ENCODE results near the gene DLG2.
"Not testable (repeated sequence)": the region's sequence is repeated elsewhere in the genome, so short reads cannot be mapped to it uniquely, and the experiment has no call there.

DLG2 gene

DNA sequence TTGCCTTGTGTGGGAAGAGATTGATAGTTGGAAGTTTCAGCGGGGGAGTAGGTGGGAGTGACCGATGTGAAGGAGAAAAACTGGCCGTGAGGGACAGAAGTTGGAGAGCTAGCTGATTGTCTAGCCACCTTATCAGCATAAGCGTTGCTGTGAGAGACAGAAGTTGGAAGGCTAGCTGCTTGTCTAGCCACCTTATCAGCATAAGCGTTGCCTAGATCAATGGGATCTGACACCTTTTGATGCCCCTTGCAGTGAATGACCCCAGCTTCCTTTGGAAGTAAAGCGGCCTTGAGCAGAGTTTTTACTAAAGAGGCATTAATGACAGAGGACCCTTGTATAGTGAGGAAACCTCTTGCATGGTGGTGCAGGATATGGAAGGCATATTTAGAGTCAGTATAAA is 2183.3 kb downstream of the DLG2 start:
- not testable (repeated sequence) for H3K4me3 ChIP-seq (ENCODE audit: low read length); H3K36me3 ChIP-seq (ENCODE audit: control insufficient read depth, insufficient read depth, low read length); H3K9me3 ChIP-seq (ENCODE audit: control insufficient read depth, insufficient read depth, low read length); H3K27me3 ChIP-seq (ENCODE audit: control insufficient read depth, insufficient read depth, low read length); DNase-seq (ENCODE audit: low read depth, low spot score); H3K4me1 ChIP-seq (ENCODE audit: control insufficient read depth, insufficient read depth, low read length); H3K27ac ChIP-seq (ENCODE audit: low read length)
- WGBS (ENCODE audit: insufficient coverage, insufficient read length): no CpG with 5 or more reads among the region's 6 CpGs

- no CpG with 5 or more reads among the region's 2 CpGs for WGBS (ENCODE audit: insufficient coverage, insufficient read length)
Measured at GRCh38 chr11:83441601-83442000, 2185.5 kb downstream of the DLG2 start.

GRCh38 chr11:83441171-83441570 is 2186.0 kb downstream of the DLG2 start:
- no CpG with 5 or more reads among the region's 4 CpGs for WGBS (ENCODE audit: insufficient coverage, insufficient read length)
- Histone ChIP-seq H3K4me1 (ENCODE audit: control insufficient read depth, insufficient read depth, low read length) (no peaks in the 10 kb centered on the region), H3K27ac (ENCODE audit: low read length) (no peak overlapping the region), H3K9me3 (ENCODE audit: control insufficient read depth, insufficient read depth, low read length) (no peaks in the 10 kb centered on the region), H3K27me3 (ENCODE audit: control insufficient read depth, insufficient read depth, low read length) (no peaks in the 10 kb centered on the region), H3K36me3 (ENCODE audit: control insufficient read depth, insufficient read depth, low read length) (no peaks in the 10 kb centered on the region), H3K4me3 (ENCODE audit: low read length) (no peak overlapping the region)
- DNase-seq (ENCODE audit: low read depth, low spot score): no peak

More at GRCh38 chr11:83441601-83442000, 2185.5 kb downstream of the DLG2 start:
- no peaks in the 10 kb centered on the region for H3K4me1 ChIP-seq (ENCODE audit: control insufficient read depth, insufficient read depth, low read length)
- no peaks in the 10 kb centered on the region for H3K27me3 ChIP-seq (ENCODE audit: control insufficient read depth, insufficient read depth, low read length)
- no peaks in the 10 kb centered on the region for H3K9me3 ChIP-seq (ENCODE audit: control insufficient read depth, insufficient read depth, low read length)
- H3K27ac ChIP-seq (ENCODE audit: low read length): no peak overlapping the region
- H3K4me3 ChIP-seq (ENCODE audit: low read length): no peak overlapping the region
- H3K36me3 ChIP-seq (ENCODE audit: control insufficient read depth, insufficient read depth, low read length): no peaks in the 10 kb centered on the region
- no peak for DNase-seq (ENCODE audit: low read depth, low spot score)

GRCh38 chr11:83438438-83438837 is 2188.7 kb downstream of the DLG2 start:
- no CpG with 5 or more reads among the region's 2 CpGs for WGBS (ENCODE audit: insufficient coverage, insufficient read length)
- Histone ChIP-seq H3K9me3 (ENCODE audit: control insufficient read depth, insufficient read depth, low read length) (no peaks in the 10 kb centered on the region), H3K4me1 (ENCODE audit: control insufficient read depth, insufficient read depth, low read length) (no peaks in the 10 kb centered on the region), H3K27ac (ENCODE audit: low read length) (no peak overlapping the region), H3K27me3 (ENCODE audit: control insufficient read depth, insufficient read depth, low read length) (no peaks in the 10 kb centered on the region), H3K36me3 (ENCODE audit: control insufficient read depth, insufficient read depth, low read length) (no peaks in the 10 kb centered on the region), H3K4me3 (ENCODE audit: low read length) (no peak overlapping the region)
- DNase-seq (ENCODE audit: low read depth, low spot score): no peak

DNA sequence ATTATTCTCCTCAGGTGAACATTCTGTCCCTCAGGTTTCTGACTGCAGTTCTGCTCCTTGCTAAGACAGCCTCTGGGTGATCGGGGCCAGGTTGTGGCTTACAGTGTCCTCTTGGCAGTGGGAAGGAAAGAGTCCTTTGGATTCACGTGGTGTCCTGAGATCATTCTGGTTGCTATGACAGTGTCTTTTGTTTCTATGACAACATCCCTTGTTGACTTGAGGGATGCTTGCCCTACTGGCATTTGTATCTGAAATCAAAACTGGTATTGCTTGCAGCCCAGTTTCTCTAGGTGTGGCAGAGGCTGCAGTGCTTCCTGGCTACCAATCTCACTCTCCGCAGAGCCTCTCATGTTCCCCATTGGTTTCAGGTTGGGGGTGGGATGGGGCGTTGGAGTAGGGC is 2189.2 kb downstream of the DLG2 start:
- no peaks in the 10 kb centered on the region for H3K27me3 ChIP-seq (ENCODE audit: control insufficient read depth, insufficient read depth, low read length)
- no CpG with 5 or more reads among the region's 4 CpGs for WGBS (ENCODE audit: insufficient coverage, insufficient read length)
- no peak overlapping the region for H3K4me3 ChIP-seq (ENCODE audit: low read length)
- DNase-seq (ENCODE audit: low read depth, low spot score): no peak
- no peaks in the 10 kb centered on the region for H3K36me3 ChIP-seq (ENCODE audit: control insufficient read depth, insufficient read depth, low read length)
- no peaks in the 10 kb centered on the region for H3K9me3 ChIP-seq (ENCODE audit: control insufficient read depth, insufficient read depth, low read length)
- no peak overlapping the region for H3K27ac ChIP-seq (ENCODE audit: low read length)
- H3K4me1 ChIP-seq (ENCODE audit: control insufficient read depth, insufficient read depth, low read length): no peaks in the 10 kb centered on the region

DNA sequence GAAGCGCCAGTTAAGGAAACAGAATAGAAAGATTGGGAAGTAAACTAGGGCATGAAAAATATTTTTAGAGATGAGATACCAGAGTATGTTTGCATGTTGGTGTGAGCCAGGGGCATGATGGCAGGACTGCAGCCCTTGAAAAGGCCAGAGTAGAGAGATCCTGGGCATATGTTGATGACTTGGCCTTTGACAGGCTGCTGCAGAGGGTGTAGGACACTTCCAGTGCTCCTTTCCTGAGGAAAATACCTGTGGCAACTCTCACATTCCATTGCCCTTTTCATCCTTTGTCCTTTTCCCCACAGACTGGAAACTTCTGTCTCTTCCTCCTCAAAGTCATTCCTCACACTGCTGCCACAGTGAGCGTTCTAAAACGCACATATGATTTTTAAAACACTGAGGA is 2190.3 kb downstream of the DLG2 start:
- WGBS (ENCODE audit: insufficient coverage, insufficient read length): no CpG with 5 or more reads among the region's 3 CpGs

GRCh38 chr11:83434812-83435211 is 2192.3 kb downstream of the DLG2 start:
- H3K9me3 ChIP-seq (ENCODE audit: control insufficient read depth, insufficient read depth, low read length); DNase-seq (ENCODE audit: low read depth, low spot score); H3K36me3 ChIP-seq (ENCODE audit: control insufficient read depth, insufficient read depth, low read length); H3K27me3 ChIP-seq (ENCODE audit: control insufficient read depth, insufficient read depth, low read length); H3K27ac ChIP-seq (ENCODE audit: low read length); H3K4me1 ChIP-seq (ENCODE audit: control insufficient read depth, insufficient read depth, low read length); H3K4me3 ChIP-seq (ENCODE audit: low read length): not testable (repeated sequence)
- WGBS (ENCODE audit: insufficient coverage, insufficient read length): no CpG with 5 or more reads among the region's 6 CpGs

More for the DNA sequence above, 2190.3 kb downstream of the DLG2 start:
- H3K36me3 ChIP-seq (ENCODE audit: control insufficient read depth, insufficient read depth, low read length): no peaks in the 10 kb centered on the region
- H3K27me3 ChIP-seq (ENCODE audit: control insufficient read depth, insufficient read depth, low read length): no peaks in the 10 kb centered on the region
- DNase-seq (ENCODE audit: low read depth, low spot score): no peak
- no peak overlapping the region for H3K4me3 ChIP-seq (ENCODE audit: low read length)
- H3K27ac ChIP-seq (ENCODE audit: low read length): no peak overlapping the region
- no peaks in the 10 kb centered on the region for H3K9me3 ChIP-seq (ENCODE audit: control insufficient read depth, insufficient read depth, low read length)
- no peaks in the 10 kb centered on the region for H3K4me1 ChIP-seq (ENCODE audit: control insufficient read depth, insufficient read depth, low read length)

DNA sequence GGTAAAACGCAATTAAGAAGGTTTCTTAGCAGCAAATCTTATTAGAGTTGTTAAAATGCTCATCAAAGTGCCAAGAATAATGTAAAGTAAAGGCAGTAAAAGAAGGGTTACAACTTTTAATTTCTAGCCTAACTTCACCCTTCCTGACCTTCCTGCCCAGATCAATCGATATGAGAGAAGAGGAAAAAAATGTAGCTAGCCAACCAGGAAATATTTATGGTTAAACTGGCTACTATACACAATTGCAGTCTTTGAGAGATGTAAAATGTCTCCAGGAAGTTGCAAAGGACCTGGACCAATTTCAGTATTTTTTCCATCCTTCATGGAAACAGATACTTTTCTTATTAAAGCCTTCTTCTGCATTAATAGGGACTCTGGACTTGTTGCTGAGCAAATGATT is 2199.2 kb downstream of the DLG2 start:
- no peak for DNase-seq (ENCODE audit: low read depth, low spot score)
- Histone ChIP-seq H3K36me3 (ENCODE audit: control insufficient read depth, insufficient read depth, low read length) (no peaks in the 10 kb centered on the region), H3K27me3 (ENCODE audit: control insufficient read depth, insufficient read depth, low read length) (no peaks in the 10 kb centered on the region), H3K27ac (ENCODE audit: low read length) (no peak overlapping the region), H3K4me3 (ENCODE audit: low read length) (no peak overlapping the region), H3K9me3 (ENCODE audit: control insufficient read depth, insufficient read depth, low read length) (no peaks in the 10 kb centered on the region), H3K4me1 (ENCODE audit: control insufficient read depth, insufficient read depth, low read length) (no peaks in the 10 kb centered on the region; the same call in 1 of the 2 replicates)
- no CpG with 5 or more reads among the region's 2 CpGs for WGBS (ENCODE audit: insufficient coverage, insufficient read length)

DNA sequence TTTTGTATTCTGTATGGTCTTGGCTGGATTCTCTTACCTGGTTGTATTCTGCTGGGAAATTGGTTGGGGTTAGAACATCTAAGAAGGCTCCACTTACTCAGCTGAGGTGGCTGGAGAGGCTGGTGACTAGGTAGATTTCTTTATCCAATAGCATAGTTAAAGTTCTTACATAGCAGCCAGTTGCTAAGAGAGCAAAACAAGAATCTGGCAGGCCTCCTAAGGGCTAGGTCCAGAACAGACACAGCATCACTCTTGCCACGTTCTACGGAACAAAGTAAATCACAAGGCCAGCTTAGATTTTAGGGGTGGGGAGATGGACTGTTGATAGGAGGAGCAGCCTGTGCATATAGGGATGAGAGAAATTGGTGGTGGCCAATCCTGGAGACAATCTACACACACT is 2199.6 kb downstream of the DLG2 start:
- no peak overlapping the region for H3K27ac ChIP-seq (ENCODE audit: low read length)
- no peak for DNase-seq (ENCODE audit: low read depth, low spot score)
- WGBS (ENCODE audit: insufficient coverage, insufficient read length): no CpG with 5 or more reads among the region's 2 CpGs
- no peaks in the 10 kb centered on the region for H3K36me3 ChIP-seq (ENCODE audit: control insufficient read depth, insufficient read depth, low read length)
- no peaks in the 10 kb centered on the region for H3K27me3 ChIP-seq (ENCODE audit: control insufficient read depth, insufficient read depth, low read length)
- H3K4me3 ChIP-seq (ENCODE audit: low read length): no peak overlapping the region
- no peaks in the 10 kb centered on the region for H3K9me3 ChIP-seq (ENCODE audit: control insufficient read depth, insufficient read depth, low read length)
- no peaks in the 10 kb centered on the region; the same call in 1 of the 2 replicates for H3K4me1 ChIP-seq (ENCODE audit: control insufficient read depth, insufficient read depth, low read length)

DNA sequence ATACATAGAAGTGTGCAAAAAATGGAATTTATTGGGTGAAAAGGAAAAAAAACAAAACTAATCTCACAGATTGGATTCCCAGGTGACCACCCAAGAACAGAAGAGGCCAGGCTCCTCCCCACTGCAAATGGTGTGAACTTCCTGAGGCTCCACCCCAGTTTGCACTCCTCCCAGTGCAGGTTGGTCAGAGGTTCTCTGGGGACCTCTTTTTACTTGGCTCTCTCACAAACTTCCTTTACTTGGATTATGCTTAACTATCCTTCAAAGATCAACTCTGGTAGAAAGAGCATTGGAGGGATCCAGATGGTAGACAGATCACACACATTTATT is 2202.0 kb downstream of the DLG2 start:
- no peaks in the 10 kb centered on the region; the same call in 1 of the 2 replicates for H3K4me1 ChIP-seq (ENCODE audit: control insufficient read depth, insufficient read depth, low read length)
- no peaks in the 10 kb centered on the region for H3K9me3 ChIP-seq (ENCODE audit: control insufficient read depth, insufficient read depth, low read length)
- DNase-seq (ENCODE audit: low read depth, low spot score): no peak

GRCh38 chr11:83424376-83425136 is 2202.6 kb downstream of the DLG2 start:
- Histone ChIP-seq H3K9me3 (ENCODE audit: control insufficient read depth, insufficient read depth, low read length) (no peaks in the 10 kb centered on the region), H3K27me3 (ENCODE audit: control insufficient read depth, insufficient read depth, low read length) (no peaks in the 10 kb centered on the region), H3K36me3 (ENCODE audit: control insufficient read depth, insufficient read depth, low read length) (no peaks in the 10 kb centered on the region), H3K27ac (ENCODE audit: low read length) (no peak overlapping the region), H3K4me1 (ENCODE audit: control insufficient read depth, insufficient read depth, low read length) (no peaks in the 10 kb centered on the region), H3K4me3 (ENCODE audit: low read length) (no peak overlapping the region)
- WGBS (ENCODE audit: insufficient coverage, insufficient read length): no CpG with 5 or more reads among the region's 2 CpGs
- DNase-seq (ENCODE audit: low read depth, low spot score): no peak

More for the DNA sequence above, 2202.0 kb downstream of the DLG2 start:
- H3K27me3 ChIP-seq (ENCODE audit: control insufficient read depth, insufficient read depth, low read length): no peaks in the 10 kb centered on the region
- H3K4me3 ChIP-seq (ENCODE audit: low read length): no peak overlapping the region
- H3K36me3 ChIP-seq (ENCODE audit: control insufficient read depth, insufficient read depth, low read length): no peaks in the 10 kb centered on the region
- H3K27ac ChIP-seq (ENCODE audit: low read length): no peak overlapping the region

Measured in iPS DF 6.9 (cell line).